K562 (cell line): ENCODE results near the gene PODNL1. TPM values are rescaled to one million over a fixed set of nuclear protein-coding genes. Genes with fewer than 3 reads are reported as not detected.
A peak's percentile ranks its signal among the peaks of the same experiment; 100 is the strongest.

Experiments used
- CHD2 ChIP-seq: IDR thresholded peaks from 2 replicates; pipeline ENCODE4 v1.6.1; 2011; ENCODE audit warnings: low read depth, low read length
- CTBP1 ChIP-seq: fragments of 450-650 bp; IDR thresholded peaks from 2 replicates; pipeline ENCODE4 v1.6.1; 2016; ENCODE audit warnings: borderline replicate concordance
- E2F3 ChIP-seq: fragments of 250-450 bp; sonication (Bioruptor Pico); IDR thresholded peaks from 2 replicates; pipeline ENCODE4 v1.4.0; 2020; ENCODE audit warnings: mild to moderate bottlenecking
- HDGF ChIP-seq: fragments of 450-650 bp; IDR thresholded peaks from 2 replicates; pipeline ENCODE4 v1.6.1; 2016
- HNRNPL ChIP-seq: fragments of 200-400 bp; formaldehyde crosslinking; IDR thresholded peaks from 2 replicates; pipeline ENCODE4 v1.6.1; 2017; ENCODE audit warnings: low read depth, mild to moderate bottlenecking, low read length
- NR2F6 ChIP-seq: fragments of 450-650 bp; formaldehyde crosslinking; IDR thresholded peaks from 2 replicates; pipeline ENCODE4 v1.4.0; 2020; ENCODE audit warnings: mild to moderate bottlenecking
- NR3C1 ChIP-seq: sonication (generic); formaldehyde crosslinking; IDR thresholded peaks from 2 replicates; pipeline ENCODE4 v1.8.1; 2022; ENCODE audit warnings: missing genetic modification reagents
- POU5F1 ChIP-seq: fragments of 150-350 bp; IDR thresholded peaks from 2 replicates; pipeline ENCODE4 v1.6.1; 2014; ENCODE audit warnings: borderline replicate concordance, low read length, low read depth, mild to moderate bottlenecking; ENCODE audit not compliant: partially characterized antibody
- PTRF ChIP-seq: fragments of 450-650 bp; IDR thresholded peaks from 2 replicates; pipeline ENCODE4 v1.6.1; 2016; ENCODE audit warnings: mild to moderate bottlenecking, missing genetic modification characterization, missing compliant biosample characterization
- RAD51 ChIP-seq: fragments of 450-650 bp; IDR thresholded peaks from 2 replicates; pipeline ENCODE4 v1.7.1; 2016; ENCODE audit warnings: low read depth, mild to moderate bottlenecking, borderline replicate concordance
- SRF ChIP-seq, 2 experiments: fragments of 250-450, 450-650 bp in 1 of 2; sonication (Bioruptor Pico) in 1 of 2; sonication (generic) in 1 of 2; formaldehyde crosslinking; IDR thresholded peaks; 2 replicates each; pipeline versions ENCODE4 v1.5.0 to v1.5.1; 2020 to 2022; ENCODE audit warnings: mild to moderate bottlenecking in 1 of 2, missing genetic modification reagents in 1 of 2
- THRAP3 ChIP-seq: fragments of 450-650 bp; IDR thresholded peaks from 2 replicates; pipeline ENCODE4 v1.6.1; 2016; ENCODE audit warnings: mild to moderate bottlenecking, inconsistent platforms, borderline replicate concordance
- TOE1 ChIP-seq, 2 experiments: fragments of 450-650 bp in 1 of 2; sonication (generic) in 1 of 2; formaldehyde crosslinking in 1 of 2; IDR thresholded peaks; 2 replicates each; pipeline versions ENCODE4 v1.7.1 to v1.8.0; 2016 to 2022; ENCODE audit warnings: borderline replicate concordance in 2 of 2, mild to moderate bottlenecking in 2 of 2, antibody characterized with exemption in 1 of 2, inconsistent platforms in 1 of 2, low read depth in 1 of 2, missing genetic modification reagents in 1 of 2, moderate library complexity in 1 of 2
- TSHZ1 ChIP-seq: fragments of 250-450 bp; sonication (Bioruptor Pico); IDR thresholded peaks from 2 replicates; pipeline ENCODE4 v1.4.0; 2020; ENCODE audit warnings: mild to moderate bottlenecking, moderate library complexity
- VEZF1 ChIP-seq: fragments of 200-800 bp; sonication (Bioruptor generic); IDR thresholded peaks from 2 replicates; pipeline ENCODE4 v1.6.1; 2017; ENCODE audit warnings: missing genetic modification characterization, missing compliant biosample characterization
- ZNF133 ChIP-seq: fragments of 250-450 bp; sonication (Bioruptor Pico); IDR thresholded peaks from 2 replicates; pipeline ENCODE4 v1.4.0; 2020; ENCODE audit warnings: mild to moderate bottlenecking
- ZNF551 ChIP-seq: fragments of 250-450 bp; sonication (Bioruptor Pico); IDR thresholded peaks from 2 replicates; pipeline ENCODE4 v1.5.0; 2021; ENCODE audit warnings: mild to moderate bottlenecking, moderate library complexity
- polyA plus RNA-seq, 8 experiments: library from polyadenylated mRNA; depleted of rRNA in 4 of 8; stranded (reverse) in 5 of 8; unstranded in 3 of 8; fragments of >200 nt; fragmentation: Nextera tagmentation in 2 of 8; fragmentation: Illumina TruSeq in 1 of 8; extraction: Ambion mirVana in 2 of 8; extraction: Trizol in 1 of 8; gene quantifications; 2 replicates each; pipeline versions ENCODE4 v1.2.1 to v1.2.3, GENCODE V29; 2011 to 2014; ENCODE audit warnings: inconsistent platforms in 1 of 8, missing spikeins in 1 of 8
- total RNA-seq, 7 experiments: library from RNA; depleted of rRNA in 6 of 7; stranded (reverse); fragments of >200 nt in 6 of 7; fragmentation: Illumina TruSeq in 2 of 7; extraction: Trizol in 2 of 7; gene quantifications; 2 replicates each; pipeline versions ENCODE4 v1.2.1 to v1.2.3, GENCODE V29; 2011 to 2021; ENCODE audit warnings: low replicate concordance in 1 of 7
- TF ChIP-seq, protein P1 (sequence below), 3 experiments: fragments of 200-800 bp in 1 of 3; sonication (Bioruptor generic) in 1 of 3; sonication (generic) in 1 of 3; formaldehyde crosslinking in 1 of 3; IDR thresholded peaks; 2 replicates each; pipeline versions ENCODE4 v1.6.1 to v1.8.0; 2016 to 2022; ENCODE audit warnings: mild to moderate bottlenecking in 2 of 3, missing compliant biosample characterization in 2 of 3, missing genetic modification characterization in 2 of 3, missing genetic modification reagents in 1 of 3
- TF ChIP-seq, protein P2 (sequence below): fragments of 450-650 bp; IDR thresholded peaks from 2 replicates; pipeline ENCODE4 v1.6.1; 2016; ENCODE audit warnings: missing biosample characterization, missing genetic modification characterization

The PODNL1 gene
- total and polyA plus RNA-seq, 9 of the 15 experiments (the other 6 are each of a cell fraction or from before 2014, with no cell fraction given), result 0.18 to 0.47 (median 0.23) TPM; not detected in 3

DNA sequence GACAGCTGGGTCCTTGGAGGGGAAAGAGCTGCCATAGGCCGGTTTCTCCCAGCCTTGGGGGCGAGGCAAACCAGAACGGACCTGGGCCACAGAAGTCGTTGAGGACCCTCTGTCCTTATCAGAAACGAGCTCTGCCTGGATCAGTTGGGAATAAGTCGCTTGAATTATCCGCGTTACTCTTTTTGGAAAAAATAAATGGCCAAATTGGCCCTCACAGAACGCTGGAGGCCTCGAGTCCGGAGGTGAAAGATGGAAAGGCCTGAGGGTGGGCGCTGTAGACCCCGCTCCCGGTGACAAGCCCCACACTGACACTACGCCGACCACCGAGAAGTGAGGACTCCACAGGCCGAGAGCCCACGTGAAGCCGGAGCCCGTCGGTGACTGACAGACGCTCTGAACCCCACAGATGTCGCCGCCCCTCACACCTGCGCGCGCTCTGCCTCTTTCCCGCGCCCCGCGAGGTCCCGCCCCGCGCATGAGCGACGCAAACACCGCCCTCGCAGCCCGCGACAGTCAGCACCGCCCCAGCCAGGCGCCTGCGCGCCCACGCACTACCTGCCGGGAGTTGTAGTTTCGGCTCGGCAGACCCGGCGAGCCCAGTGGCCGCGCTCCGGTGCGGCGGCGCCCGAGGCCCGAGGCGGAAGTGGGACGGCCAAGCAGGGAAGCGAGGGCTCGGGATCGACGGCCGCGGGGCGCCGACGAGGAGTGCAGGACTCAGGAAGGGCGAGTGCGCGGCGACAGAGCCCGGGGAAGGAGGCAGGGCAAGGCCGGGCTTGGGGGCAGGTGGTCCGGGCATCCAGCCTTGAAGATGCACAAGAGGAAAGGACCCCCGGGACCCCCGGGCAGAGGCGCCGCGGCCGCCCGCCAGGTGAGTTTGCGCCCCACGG lies 32.3 kb downstream of the PODNL1 start, which contains the start of the genes BRME1 and CC2D1A (continued):
- TF ChIP-seq CHD2 (peak; percentile 74), NR2F6 (no peak), PTRF (tag) (no peak), RAD51 (0 out of 2 replicates have a peak, but pooled peaks have one; percentile 22), HNRNPL (no peak), SRF (CRISPR knock-in tag; IDR thresholded peaks at IDR 0.05) (peak in 1 of 2 experiments; percentile 45; a peak in 1 of 4 replicates), THRAP3 (no peak), TSHZ1 (CRISPR knock-in tag) (no peak), CTBP1 (peak; percentile 91), E2F3 (CRISPR knock-in tag) (peak; percentile 99), ZNF551 (CRISPR knock-in tag) (no peak), POU5F1 (peak; percentile 87), VEZF1 (peak; percentile 49), ZNF133 (CRISPR knock-in tag) (no peak), TOE1 (IDR thresholded peaks at IDR 0.05; ENCODE audit: borderline replicate concordance) (peak; percentile 48; the same call in 1 of the 2 replicates), TOE1 (CRISPR knock-in tag; IDR thresholded peaks at IDR 0.05; ENCODE audit: borderline replicate concordance, low read depth) (0 out of 2 replicates have a peak, but pooled peaks have one; percentile 36), HDGF (no peak), NR3C1 (peak; percentile 80; the same call in 1 of the 2 replicates)
- TF ChIP-seq, protein P1, sequence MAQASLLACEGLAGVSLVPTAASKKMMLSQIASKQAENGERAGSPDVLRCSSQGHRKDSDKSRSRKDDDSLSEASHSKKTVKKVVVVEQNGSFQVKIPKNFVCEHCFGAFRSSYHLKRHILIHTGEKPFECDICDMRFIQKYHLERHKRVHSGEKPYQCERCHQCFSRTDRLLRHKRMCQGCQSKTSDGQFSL (CRISPR knock-in tag; IDR thresholded peaks at IDR 0.05), result peak; percentile 53; the same call in 1 of the 2 replicates
- TF ChIP-seq, protein P1 (tag; IDR thresholded peaks at IDR 0.05), result no peak
- TF ChIP-seq, protein P2, sequence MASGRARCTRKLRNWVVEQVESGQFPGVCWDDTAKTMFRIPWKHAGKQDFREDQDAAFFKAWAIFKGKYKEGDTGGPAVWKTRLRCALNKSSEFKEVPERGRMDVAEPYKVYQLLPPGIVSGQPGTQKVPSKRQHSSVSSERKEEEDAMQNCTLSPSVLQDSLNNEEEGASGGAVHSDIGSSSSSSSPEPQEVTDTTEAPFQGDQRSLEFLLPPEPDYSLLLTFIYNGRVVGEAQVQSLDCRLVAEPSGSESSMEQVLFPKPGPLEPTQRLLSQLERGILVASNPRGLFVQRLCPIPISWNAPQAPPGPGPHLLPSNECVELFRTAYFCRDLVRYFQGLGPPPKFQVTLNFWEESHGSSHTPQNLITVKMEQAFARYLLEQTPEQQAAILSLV (tag), result no peak
